NCI-H748 (cell line): ENCODE data around the gene SSNA1.

Source experiments
- DNase-seq: peaks from one replicate; lab custom pipeline; 2025; ENCODE audit not compliant: unreplicated experiment; lab: John Stamatoyannopoulos, UW

SSNA1 gene

DNA sequence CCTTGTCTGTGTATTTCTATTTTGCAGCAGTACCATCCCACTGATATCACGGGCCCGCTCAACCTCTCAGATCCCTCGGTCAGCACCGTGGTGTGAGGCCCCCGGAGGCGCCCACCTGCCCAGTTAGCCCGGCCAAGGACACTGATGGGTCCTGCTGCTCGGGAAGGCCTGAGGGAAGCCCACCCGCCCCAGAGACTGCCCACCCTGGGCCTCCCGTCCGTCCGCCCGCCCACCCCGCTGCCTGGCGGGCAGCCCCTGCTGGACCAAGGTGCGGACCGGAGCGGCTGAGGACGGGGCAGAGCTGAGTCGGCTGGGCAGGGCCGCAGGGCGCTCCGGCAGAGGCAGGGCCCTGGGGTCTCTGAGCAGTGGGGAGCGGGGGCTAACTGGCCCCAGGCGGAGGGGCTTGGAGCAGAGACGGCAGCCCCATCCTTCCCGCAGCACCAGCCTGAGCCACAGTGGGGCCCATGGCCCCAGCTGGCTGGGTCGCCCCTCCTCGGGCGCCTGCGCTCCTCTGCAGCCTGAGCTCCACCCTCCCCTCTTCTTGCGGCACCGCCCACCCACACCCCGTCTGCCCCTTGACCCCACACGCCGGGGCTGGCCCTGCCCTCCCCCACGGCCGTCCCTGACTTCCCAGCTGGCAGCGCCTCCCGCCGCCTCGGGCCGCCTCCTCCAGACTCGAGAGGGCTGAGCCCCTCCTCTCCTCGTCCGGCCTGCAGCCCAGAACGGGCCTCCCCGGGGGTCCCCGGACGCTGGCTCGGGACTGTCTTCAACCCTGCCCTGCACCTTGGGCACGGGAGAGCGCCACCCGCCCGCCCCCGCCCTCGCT, 20.5 kb upstream of the SSNA1 start:
- DNase-seq = peak; percentile 76

- no peak for DNase-seq
Measured at GRCh38 chr9:137168573-137168903, 19.9 kb upstream of the SSNA1 start.

DNA sequence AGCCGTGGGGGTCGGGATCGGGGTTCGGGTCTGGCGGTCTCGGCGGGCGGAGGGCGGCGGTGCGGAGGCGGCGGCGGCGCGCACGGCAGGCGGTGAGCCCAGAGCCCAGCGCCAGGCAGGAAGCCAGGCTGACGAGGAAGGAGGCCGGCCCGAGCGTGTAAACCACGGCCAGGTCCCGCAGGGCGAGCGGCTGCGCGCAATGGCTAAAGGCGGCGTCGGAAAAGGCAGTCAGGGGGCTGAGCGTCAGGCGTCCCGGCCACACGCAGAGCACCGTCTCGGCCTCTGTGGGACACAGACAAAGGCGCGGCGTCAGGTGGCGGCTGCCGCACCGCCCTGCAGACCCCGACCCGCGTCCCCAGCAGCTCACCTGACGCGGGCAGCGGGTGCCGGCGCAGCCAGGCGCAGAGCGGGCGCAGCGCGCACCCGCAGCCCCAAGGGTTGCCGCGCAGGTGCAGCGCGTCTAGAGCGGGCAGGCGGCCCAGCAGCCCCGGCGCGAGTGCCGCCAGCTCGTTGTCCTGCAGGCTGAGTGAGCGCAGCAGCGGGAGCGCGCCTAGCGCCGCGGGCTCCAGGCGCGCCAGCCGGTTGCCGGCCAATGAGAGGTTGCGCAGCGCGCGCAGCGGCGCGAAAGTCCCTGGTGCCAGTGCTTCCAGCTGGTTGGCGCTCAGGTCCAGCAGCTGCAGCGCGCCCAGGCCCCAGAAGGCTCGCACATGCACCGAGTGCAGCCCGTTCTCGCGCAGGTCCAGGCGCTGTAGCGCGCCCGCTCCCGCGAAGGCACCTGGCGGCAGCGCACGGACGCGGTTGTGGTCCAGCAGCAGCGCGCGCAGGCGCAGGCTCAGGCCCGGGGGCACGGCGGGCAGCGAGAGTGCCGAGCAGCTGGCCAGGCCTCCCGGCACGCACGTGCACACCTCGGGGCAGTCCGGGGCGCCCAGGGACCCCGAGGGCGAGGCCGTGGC, 19.3 kb upstream of the SSNA1 start:
- peak; percentile 96 for DNase-seq

DNA sequence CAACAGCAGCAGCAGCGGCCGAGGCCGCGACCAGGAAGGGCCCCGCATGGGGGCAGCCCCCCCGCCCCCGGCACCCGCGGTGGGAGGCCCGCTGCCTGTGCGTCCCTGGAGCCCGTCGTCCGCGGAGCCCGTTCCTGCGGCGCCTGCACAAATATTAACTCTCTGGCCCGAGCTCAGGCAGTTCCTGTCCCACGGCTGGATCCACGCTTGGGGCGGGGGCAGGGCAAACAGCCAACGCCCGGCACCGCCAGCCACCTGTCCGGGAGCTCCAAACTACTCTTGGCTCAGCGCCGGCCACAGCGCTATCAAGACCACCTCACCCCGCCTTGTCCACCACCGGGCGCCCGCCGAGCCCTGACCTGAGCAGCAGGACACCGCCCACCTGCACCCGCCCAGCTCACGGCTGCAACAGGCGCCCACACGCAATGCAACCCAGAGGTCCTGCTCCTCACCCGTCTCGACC, 18.5 kb upstream of the SSNA1 start, which contains the start of gene LRRC26:
LRRC26 (minus strand) TSS at position 156 of the 463 bp plus-strand sequence; CDS start at position 48, 108 bp downstream.
- DNase-seq = no peak

DNA sequence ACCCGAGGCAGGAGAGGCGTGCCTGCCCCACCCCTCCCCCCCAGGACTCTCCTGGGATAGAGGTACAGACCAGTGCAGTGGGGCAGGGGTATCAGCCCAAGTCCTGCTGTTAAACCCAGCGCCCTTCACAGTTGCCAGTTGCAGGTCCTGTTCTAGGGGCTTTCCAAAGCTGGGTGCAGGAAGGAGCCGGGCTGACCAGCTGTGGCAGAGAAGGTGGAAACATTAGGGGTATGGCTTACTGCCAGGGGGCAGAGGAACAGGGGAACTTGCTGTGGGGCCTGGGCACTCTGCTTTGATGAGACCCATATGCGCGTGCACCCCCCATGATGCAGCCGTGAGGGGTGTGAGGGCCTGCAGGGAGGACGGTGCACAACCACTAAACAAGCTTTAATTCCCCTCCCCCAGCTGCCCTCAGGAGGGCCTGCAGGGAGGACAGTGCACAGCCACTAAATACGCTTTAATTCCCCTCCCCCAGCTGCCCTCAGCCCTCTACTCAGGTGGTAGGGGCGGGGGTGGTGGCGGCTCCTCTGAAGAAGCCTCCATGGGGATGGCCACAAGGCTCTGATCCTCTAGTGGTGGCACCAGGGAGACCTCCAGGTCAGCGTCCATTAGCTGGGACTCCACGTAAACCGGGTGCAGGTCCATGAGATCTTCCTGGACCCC, 17.9 kb upstream of the SSNA1 start:
- DNase-seq = no peak

DNA sequence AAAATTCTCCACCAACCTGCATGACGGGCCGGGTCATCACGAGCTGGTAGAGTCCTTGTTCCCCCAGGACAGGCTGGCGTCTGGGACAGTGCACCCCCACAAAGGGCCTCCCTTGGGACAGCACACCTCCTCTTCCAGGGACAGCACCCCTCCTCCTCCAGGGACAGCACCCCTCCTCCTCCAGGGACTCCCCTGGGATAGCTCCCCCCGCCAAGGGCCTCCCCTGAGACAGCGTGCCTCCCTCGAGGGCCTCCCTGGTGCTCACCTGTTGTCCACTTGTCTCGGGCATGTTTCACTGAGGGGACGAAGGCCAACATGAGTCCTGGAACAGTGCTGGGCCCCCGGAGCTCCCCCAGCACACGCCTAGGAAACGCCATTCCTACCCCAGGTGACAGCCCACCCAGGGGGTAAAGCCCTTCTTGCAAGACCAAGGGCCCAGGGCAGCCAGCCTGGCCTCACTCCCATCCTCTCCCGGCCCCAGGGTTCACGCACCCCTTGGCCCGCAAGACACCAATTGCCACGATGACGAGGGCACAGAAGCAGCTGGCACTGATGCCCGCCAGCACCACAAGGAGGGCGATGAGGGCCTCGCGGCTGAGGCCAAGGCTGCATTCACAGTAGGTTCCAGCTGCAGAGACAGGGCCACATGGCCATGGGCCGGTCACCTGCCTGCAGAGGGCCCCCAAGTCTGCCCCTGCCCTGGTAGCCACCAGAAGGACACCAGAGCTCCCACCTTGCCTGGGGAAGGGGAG, 17.2 kb upstream of the SSNA1 start:
- DNase-seq = no peak

DNA sequence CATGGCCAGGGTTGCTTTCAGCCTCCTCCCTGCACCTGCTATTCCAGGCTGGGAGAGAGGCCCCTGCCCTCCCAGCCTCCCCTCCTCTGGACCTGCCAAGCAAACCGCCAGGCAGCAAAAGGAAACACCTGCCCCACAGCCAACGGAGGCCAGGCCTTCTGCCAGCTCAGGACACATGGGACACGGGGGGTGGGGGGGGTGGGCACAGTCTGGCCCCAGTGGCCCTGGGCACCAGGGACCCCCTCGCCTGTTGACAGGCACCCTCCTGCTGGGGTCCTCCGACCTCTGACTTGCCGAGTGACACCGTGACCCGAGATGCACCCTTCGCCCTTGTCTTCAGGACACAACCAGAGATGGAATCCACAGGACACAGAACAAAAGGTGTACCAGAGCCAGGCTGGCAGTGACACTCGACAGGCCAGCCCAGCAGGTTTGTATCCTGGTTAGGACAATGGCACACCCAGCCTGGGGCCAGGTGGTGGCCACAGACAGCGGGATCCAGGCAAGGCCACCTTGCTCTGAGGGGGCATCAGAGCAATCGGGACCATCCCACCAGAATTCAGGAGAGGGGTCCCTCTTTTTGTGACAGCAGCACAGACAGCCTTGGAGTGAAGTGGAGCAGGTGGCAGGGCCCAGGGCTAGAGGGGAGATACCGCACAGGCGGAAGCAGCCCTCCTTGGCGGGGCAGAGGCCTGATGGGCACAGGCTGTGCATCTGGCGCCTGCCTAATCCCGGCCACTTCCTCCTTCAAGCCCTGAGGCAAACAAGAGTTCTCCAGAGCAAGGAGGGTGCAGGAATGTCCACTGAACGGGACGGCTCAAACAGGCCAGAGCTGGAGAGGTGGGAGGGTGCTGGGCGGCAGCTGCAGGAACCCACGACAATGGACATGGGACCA, 15.3 kb upstream of the SSNA1 start:
- no peak for DNase-seq

DNA sequence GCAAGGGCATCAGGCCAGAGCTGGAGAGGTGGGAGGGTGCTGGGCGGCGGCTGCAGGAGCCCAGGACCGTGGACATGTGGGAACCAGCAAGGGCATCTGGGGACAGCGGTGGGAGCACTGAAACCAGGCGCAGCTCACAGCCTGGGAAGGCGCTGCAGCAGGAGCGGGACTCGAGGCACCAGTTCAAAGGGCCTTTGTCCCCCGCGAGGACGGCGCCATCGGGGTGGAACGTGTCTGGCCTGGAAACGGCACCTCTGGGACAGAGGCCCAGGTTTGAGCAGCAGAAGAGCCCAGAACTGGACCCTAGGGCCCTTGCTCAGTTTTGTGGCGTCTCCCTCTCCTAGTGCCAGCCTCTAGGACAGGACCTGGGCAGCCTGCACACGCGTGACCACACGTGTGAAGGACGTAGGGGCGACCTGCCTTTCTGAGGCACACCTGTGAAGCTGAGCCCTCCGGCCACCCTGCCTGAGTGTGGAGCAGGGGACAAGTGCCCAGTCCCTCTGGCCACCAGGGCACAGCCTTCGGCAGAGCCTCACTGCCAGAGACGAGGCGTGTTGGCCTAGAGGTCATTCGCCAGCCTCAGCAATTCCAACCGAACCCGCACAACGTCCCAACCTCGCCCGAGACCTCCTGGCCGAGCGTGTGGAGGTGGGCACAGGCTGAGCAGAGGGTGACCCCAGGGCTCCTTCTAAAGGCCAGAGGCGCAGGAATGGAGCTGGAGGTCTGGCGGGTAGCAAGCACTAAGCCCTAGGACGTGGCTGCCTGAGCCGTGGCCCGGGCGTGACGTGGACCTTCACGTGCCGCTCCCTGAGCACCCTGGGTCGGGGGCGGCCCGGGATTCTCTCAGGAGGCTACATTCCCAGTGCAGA, 14.4 kb upstream of the SSNA1 start:
- no peak for DNase-seq

GRCh38 chr9:137174722-137175293, 13.7 kb upstream of the SSNA1 start:
- DNase-seq = peak; percentile 25

DNA sequence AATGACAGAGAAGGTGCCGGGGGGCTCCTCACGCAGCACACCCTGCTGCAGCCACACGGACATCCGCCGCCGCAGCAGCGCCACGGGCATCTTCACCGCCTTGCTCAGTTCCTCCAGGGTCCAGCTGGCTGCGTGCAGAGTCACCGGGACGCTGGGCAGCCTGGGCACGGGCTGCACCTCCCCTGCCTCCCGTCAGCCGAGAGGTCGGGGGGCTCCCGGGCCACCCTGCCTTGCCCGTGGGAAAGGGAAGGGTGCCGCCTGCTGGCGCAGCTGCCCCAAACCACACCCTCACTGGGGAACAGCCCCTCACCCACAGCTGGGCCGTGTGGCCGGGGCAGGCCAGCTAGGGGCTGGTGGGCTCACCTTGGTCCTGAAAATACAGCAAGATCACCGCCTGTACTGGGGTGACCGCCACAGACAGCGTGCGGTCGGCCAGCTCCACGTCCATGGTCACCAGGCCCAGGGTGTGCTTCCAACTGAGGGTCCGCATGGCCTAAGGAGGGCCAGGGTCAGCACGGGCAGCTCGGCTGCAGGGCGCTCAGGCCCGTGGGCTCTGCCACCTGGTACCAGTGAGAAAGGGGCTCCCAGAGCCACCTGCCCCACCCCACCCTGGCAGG, 13.0 kb upstream of the SSNA1 start:
- no peak for DNase-seq

DNA sequence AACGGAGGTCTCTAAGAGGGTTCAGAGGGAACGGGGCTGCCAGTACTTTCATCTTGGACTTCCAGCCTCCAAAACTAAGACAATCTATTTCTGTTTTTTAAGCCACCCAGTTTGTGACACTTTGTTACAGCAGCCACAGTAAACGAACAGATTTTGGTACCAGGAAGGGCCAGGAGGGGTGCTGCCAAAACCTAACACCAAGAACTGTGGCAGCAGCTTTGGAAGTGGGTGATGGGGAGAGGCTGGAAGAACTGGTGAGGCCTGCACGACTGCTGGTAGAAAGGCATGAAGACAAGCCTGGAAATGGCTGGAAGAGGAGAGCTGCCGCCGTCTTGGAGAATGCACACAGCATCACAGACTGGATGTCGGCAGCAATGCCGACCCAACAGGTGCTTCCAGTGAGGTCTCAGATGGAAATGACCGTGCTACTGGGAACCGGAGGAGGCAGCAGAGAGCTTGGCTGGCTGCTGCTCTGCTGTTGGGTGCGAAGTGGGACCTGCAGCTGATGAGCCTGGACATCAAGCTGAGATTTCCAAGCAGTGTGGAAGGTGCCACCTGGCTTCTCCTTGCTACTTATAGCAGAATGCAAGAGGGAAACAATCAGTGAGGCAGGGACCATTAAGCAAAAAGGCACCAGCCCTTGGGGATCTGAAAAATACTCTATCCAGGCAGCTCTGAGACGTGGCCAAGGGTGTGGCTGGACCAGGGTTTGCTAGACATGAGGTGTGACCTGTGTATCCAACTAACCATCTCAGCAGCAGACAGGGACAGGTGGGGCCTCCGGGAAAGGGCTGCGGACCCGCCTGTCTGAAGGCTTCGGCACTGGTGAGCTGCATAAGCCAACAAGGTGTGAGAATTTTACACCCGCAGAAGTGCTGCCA, 11.9 kb upstream of the SSNA1 start:
- peak; percentile 63 for DNase-seq

DNA sequence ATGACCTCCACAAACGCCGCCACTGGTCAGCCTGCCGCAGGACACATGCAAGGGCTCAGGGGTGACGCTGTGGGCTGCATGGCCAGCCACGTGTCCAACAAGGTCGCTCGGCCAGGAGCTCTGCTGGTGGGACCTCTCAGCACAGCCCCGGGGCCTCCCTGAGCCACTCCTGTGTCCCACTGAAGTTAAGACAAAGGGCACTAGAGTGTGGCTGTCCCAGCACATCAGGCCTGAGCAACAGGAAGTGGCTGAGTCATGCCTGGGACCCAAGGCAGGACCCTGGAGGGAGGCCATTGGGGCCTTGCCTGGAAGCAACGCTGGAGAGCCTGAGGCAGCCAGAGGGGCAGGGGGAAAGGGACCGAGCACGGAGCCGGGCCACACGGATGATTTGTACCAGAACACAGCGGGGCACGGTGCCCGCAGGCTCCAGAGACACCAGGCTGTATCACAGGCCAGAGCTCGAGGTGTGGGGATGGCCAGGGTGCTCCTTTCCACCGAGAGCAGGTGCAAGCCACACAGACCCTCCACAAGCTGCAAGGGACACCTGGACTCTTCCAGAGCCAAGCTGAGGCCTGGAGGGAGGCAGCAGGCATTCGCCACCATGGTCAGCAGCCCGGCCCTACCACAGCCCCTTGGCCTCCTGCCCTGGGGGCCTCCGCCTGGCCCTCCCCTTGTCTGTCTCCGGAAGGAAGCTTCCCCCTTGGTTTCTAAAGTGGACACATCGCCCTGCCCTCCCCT, 10.1 kb upstream of the SSNA1 start:
- no peak for DNase-seq

DNA sequence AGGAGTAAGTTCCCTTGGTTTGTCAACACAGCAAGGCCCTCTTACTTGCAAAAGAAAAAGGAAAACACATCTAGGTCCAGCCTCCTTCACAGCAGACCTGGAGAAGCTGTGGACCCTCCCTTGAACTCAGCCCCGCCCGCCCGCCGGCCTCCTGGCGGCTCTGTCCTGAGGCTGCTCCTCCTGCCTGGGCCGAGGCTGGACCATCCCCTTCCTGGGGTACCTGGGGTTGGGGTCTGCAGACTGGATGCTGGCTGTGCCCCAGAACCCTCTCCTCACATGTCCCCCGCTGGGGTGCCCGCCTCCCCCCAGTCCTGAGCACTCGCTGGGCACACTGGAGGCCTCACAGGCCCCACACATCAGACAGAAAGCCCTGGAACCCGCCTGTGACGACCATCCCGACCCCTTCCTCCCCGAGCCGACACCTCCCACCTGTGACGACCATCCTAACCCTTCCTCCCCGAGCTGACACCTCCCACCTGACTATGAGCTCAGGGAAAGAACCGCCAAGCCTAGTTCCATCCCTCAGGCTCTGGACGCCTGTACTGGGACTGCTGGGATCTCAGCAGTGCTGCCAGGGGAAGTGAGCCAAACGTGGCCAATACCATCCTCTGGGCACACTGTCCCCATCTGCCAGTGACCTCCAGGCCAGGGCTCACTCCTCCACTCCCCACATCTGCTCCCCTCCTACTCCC, 9.4 kb upstream of the SSNA1 start:
- DNase-seq = no peak

- DNase-seq = no peak
Measured at GRCh38 chr9:137179761-137180160, 8.7 kb upstream of the SSNA1 start.

- no peak for DNase-seq
Measured at GRCh38 chr9:137180491-137180890, 8.0 kb upstream of the SSNA1 start.

DNA sequence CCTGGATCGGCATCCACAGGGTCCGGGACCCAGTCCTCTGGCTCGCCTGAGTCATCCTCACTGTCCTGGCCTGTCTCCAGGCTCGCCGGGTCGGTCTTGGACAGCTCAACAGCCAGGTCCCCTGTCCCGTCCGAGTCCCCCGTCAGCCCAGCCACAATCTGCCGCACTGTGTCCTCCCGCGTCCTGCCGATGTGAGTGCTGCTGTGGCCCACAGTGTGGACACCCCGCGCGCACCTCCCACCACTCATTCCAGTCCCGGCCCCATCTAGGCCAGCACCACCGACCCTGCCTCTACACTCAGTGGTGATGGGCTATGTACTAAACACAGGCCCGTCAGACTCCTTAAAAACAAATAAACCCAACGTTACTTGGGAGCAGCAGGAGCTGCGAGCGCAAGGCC, 6.8 kb upstream of the SSNA1 start:
- no peak for DNase-seq
